H9 (cell line): Measurements from ENCODE around the gene DBNDD1. TPM values are rescaled to one million over a fixed set of nuclear protein-coding genes. Genes with fewer than 3 reads are reported as not detected.
"Not testable (repeated sequence)": the region's sequence is repeated elsewhere in the genome, so short reads cannot be mapped to it uniquely, and the experiment has no call there.

Experiments
- DNase-seq: peaks from one replicate; pipeline ENCODE4 v3.0.0-alpha.2; 2017
- H2AFZ ChIP-seq: one replicate; pipeline ENCODE4 v1.6.1; 2013; ENCODE audit warnings: mild to moderate bottlenecking, low read length, control low read depth, moderate library complexity
- H2AK5ac ChIP-seq: 2 replicates; pipeline ENCODE4 v1.6.1; 2013; ENCODE audit warnings: low read length, control low read depth, mixed read lengths; ENCODE audit not compliant: insufficient read length
- H2BK120ac ChIP-seq: one replicate; pipeline ENCODE4 v1.6.1; 2013; ENCODE audit warnings: low read depth, mild to moderate bottlenecking, low read length, control low read depth, inconsistent platforms; ENCODE audit not compliant: poor library complexity, severe bottlenecking
- H2BK12ac ChIP-seq: 2 replicates; pipeline ENCODE4 v1.6.1; 2013; ENCODE audit warnings: low read length, control low read depth, mixed read lengths, low read depth; ENCODE audit not compliant: insufficient read length
- H2BK15ac ChIP-seq: 2 replicates; pipeline ENCODE4 v1.6.1; 2013; ENCODE audit warnings: low read depth, low read length, control low read depth
- H2BK20ac ChIP-seq: one replicate; pipeline ENCODE4 v1.6.1; 2013; ENCODE audit warnings: low read depth, mild to moderate bottlenecking, low read length, control low read depth, inconsistent platforms; ENCODE audit not compliant: poor library complexity, severe bottlenecking
- H2BK5ac ChIP-seq: 2 replicates; pipeline ENCODE4 v1.6.1; 2013; ENCODE audit warnings: low read length, control low read depth, mixed read lengths; ENCODE audit not compliant: insufficient read length
- H3K14ac ChIP-seq: 2 replicates; pipeline ENCODE4 v1.6.1; 2013; ENCODE audit warnings: low read length, control low read depth; ENCODE audit not compliant: insufficient read depth
- H3K18ac ChIP-seq: 2 replicates; pipeline ENCODE4 v1.6.1; 2013; ENCODE audit warnings: low read depth, mild to moderate bottlenecking, mixed read lengths, low read length, control low read depth; ENCODE audit not compliant: insufficient read length
- H3K23ac ChIP-seq: 2 replicates; pipeline ENCODE4 v1.6.1; 2013; ENCODE audit warnings: low read length, control low read depth, mixed read lengths, low read depth; ENCODE audit not compliant: insufficient read length
- H3K23me2 ChIP-seq: 2 replicates; pipeline ENCODE4 v1.6.1; 2013; ENCODE audit warnings: low read depth, mild to moderate bottlenecking, mixed read lengths, low read length, control low read depth; ENCODE audit not compliant: insufficient read length, poor library complexity, severe bottlenecking
- H3K27ac ChIP-seq: 2 replicates; pipeline ENCODE4 v1.5.1; 2013; ENCODE audit warnings: low read length, control low read depth, mixed read lengths, low read depth; ENCODE audit not compliant: insufficient read length
- H3K27me3 ChIP-seq: 2 replicates; pipeline ENCODE4 v1.6.1; 2013; ENCODE audit warnings: low read length, control low read depth, inconsistent platforms; ENCODE audit not compliant: insufficient read depth
- H3K4ac ChIP-seq: 2 replicates; pipeline ENCODE4 v1.6.1; 2013; ENCODE audit warnings: low read depth, mild to moderate bottlenecking, control low read depth, inconsistent platforms, low read length, moderate library complexity
- H3K4me1 ChIP-seq: 2 replicates; pipeline ENCODE4 v1.6.1; 2013; ENCODE audit warnings: low read length, control low read depth, inconsistent platforms; ENCODE audit not compliant: insufficient read depth
- H3K4me2 ChIP-seq: 2 replicates; pipeline ENCODE4 v1.6.1; 2013; ENCODE audit warnings: low read length, control low read depth, mixed read lengths; ENCODE audit not compliant: insufficient read length, insufficient read depth
- H3K56ac ChIP-seq: 2 replicates; pipeline ENCODE4 v1.6.1; 2013; ENCODE audit warnings: low read depth, mild to moderate bottlenecking, mixed read lengths, low read length, control low read depth; ENCODE audit not compliant: insufficient read length
- H3K79me1 ChIP-seq: 2 replicates; pipeline ENCODE4 v1.6.1; 2013; ENCODE audit warnings: low read depth, mild to moderate bottlenecking, moderate library complexity, low read length, control low read depth, inconsistent platforms; ENCODE audit not compliant: insufficient read depth, poor library complexity, severe bottlenecking
- H3K79me2 ChIP-seq: 2 replicates; pipeline ENCODE4 v1.6.1; 2013; ENCODE audit warnings: low read length, control low read depth, inconsistent platforms; ENCODE audit not compliant: insufficient read depth
- H3K9ac ChIP-seq: 2 replicates; pipeline ENCODE4 v1.6.1; 2013; ENCODE audit warnings: low read length, control low read depth, mixed read lengths; ENCODE audit not compliant: insufficient read length; ENCODE audit errors: extremely low read depth
- H3K9me3 ChIP-seq: one replicate; pipeline ENCODE4 v1.6.1; 2013; ENCODE audit warnings: low read depth, low read length, inconsistent platforms; ENCODE audit not compliant: control insufficient read depth
- H3T11ph ChIP-seq: one replicate; pipeline ENCODE4 v1.6.1; 2013; ENCODE audit warnings: mild to moderate bottlenecking, low read length, control low read depth, inconsistent platforms
- H4K20me1 ChIP-seq: one replicate; pipeline ENCODE4 v1.6.1; 2013; ENCODE audit not compliant: control insufficient read depth, insufficient read length, insufficient read depth
- H4K5ac ChIP-seq: 2 replicates; pipeline ENCODE4 v1.6.1; 2013; ENCODE audit warnings: low read depth, mild to moderate bottlenecking, mixed read lengths, low read length, control low read depth; ENCODE audit not compliant: insufficient read length
- H4K8ac ChIP-seq: replicated peaks from 2 replicates; pipeline ENCODE4 v1.6.1; 2013; ENCODE audit warnings: low read length, control low read depth, mixed read lengths, low read depth; ENCODE audit not compliant: insufficient read length
- H4K91ac ChIP-seq: 2 replicates; pipeline ENCODE4 v1.6.1; 2013; ENCODE audit warnings: low read depth, mild to moderate bottlenecking, moderate library complexity, mixed read lengths, low read length, control low read depth; ENCODE audit not compliant: insufficient read length
- H3K27ac Mint-ChIP-seq, 3 experiments: 2 replicates in 2 of 3; 3 replicates in 1 of 3; pipeline ENCODE4 v1.8.0; 2020 to 2021; ENCODE audit warnings: mixed read lengths in 3 of 3, mild to moderate bottlenecking in 1 of 3, moderate library complexity in 1 of 3
- H3K27me3 Mint-ChIP-seq: 2 replicates; pipeline ENCODE4 v1.8.0; 2021; ENCODE audit warnings: low read depth, mild to moderate bottlenecking, moderate library complexity, mixed read lengths
- H3K36me3 Mint-ChIP-seq, 3 experiments: 2 replicates in 2 of 3; 3 replicates in 1 of 3; pipeline ENCODE4 v1.8.0; 2020 to 2021; ENCODE audit warnings: low read depth in 3 of 3, mixed read lengths in 3 of 3; ENCODE audit not compliant: insufficient read depth in 1 of 3
- H3K4me1 Mint-ChIP-seq, 2 experiments: 2 replicates each; pipeline ENCODE4 v1.8.0; 2020; ENCODE audit warnings: mixed read lengths in 2 of 2
- H3K4me3 Mint-ChIP-seq, 2 experiments: 2 replicates in 1 of 2; 3 replicates in 1 of 2; pipeline ENCODE4 v1.8.0; 2020 to 2021; ENCODE audit warnings: mild to moderate bottlenecking in 2 of 2, mixed read lengths in 2 of 2, moderate library complexity in 1 of 2
- H3K9me3 Mint-ChIP-seq, 2 experiments: 2 replicates in 1 of 2; 3 replicates in 1 of 2; pipeline ENCODE4 v1.8.0; 2020; ENCODE audit warnings: mild to moderate bottlenecking in 2 of 2, mixed read lengths in 2 of 2, moderate library complexity in 1 of 2
- CTCF ChIP-seq: fragments of 200-600 bp; sonication (generic); conservative IDR thresholded peaks from 3 replicates; pipeline ENCODE4 v1.8.0; 2021; ENCODE audit warnings: antibody characterized with exemption, mild to moderate bottlenecking
- WGBS: extraction: QIAGEN DNeasy Blood & Tissue Kit; methylation state at CpG from one replicate; pipeline ENCODE4 v1.1.7; 2013; ENCODE audit warnings: missing lambda C conversion rate, low lambda C conversion rate, mixed read lengths; ENCODE audit not compliant: insufficient read length; ENCODE audit errors: extremely low coverage; 5-methylcytosine and 5-hydroxymethylcytosine counted together
- total RNA-seq: library from RNA; stranded (reverse); gene quantifications from 2 replicates; pipeline ENCODE4 v1.2.1, GENCODE V29; 2021

The DBNDD1 gene
- total RNA-seq, 1 experiment from 2014 or later, result 87.3 TPM

- Histone ChIP-seq H2BK20ac (no peak overlapping the region), H3K4ac (no peak overlapping the region), H3K4me1 (no peaks in the 10 kb centered on the region; the same call in 1 of the 2 replicates), H4K91ac (no peak overlapping the region), H3K4me2 (no peak overlapping the region), H2BK12ac (no peak overlapping the region), H2BK120ac (no peak overlapping the region), H2BK15ac (no peak overlapping the region), H3K18ac (no peak overlapping the region), H4K8ac (no peak overlapping the region), H3K56ac (no peak overlapping the region), H4K20me1 (no peaks in the 10 kb centered on the region), H3K27ac (no peak overlapping the region), H3K9ac (no peak overlapping the region), H2AK5ac (no peak overlapping the region), H3K27me3 (no peaks in the 10 kb centered on the region; the same call in 1 of the 2 replicates), H3K9me3 (peaks cover 25% of the 10 kb centered on the region), H3K79me1 (no peaks in the 10 kb centered on the region), H3K23me2 (no peaks in the 10 kb centered on the region), H2BK5ac (no peak overlapping the region), H3K14ac (no peak overlapping the region), H3K79me2 (no peaks in the 10 kb centered on the region), H4K5ac (no peak overlapping the region), H3T11ph (no peak overlapping the region), H3K23ac (no peak overlapping the region), H2AFZ (no peak overlapping the region)
- no CpG with 5 or more reads among the region's 8 CpGs for WGBS
- Mint-ChIP-seq H3K36me3 (peaks cover 7 to 22% (median 13%) of the 10 kb centered on the region in 3 experiments), H3K9me3 (peaks cover 38 to 46% of the 10 kb centered on the region in 2 experiments), H3K27me3 (peaks cover 50% of the 10 kb centered on the region), H3K4me1 (peaks cover 0 to 6% of the 10 kb centered on the region in 2 experiments; a peak in 3 of 4 replicates), H3K27ac (no peak overlapping the region), H3K4me3 (no peak overlapping the region)
- no peak for TF ChIP-seq CTCF
- no peak for DNase-seq
These were observed 38.5 kb upstream of the DBNDD1 start for GRCh38 chr16:90057738-90058173.

GRCh38 chr16:90056521-90056920 is 37.3 kb upstream of the DBNDD1 start:
- not testable (repeated sequence) for H3K18ac ChIP-seq, H3K27ac ChIP-seq, H4K8ac ChIP-seq, H3K56ac ChIP-seq, H2BK120ac ChIP-seq, H3K23me2 ChIP-seq, H2BK12ac ChIP-seq, H3K14ac ChIP-seq, H4K5ac ChIP-seq, H2BK20ac ChIP-seq, H3T11ph ChIP-seq, H4K91ac ChIP-seq, H3K9ac ChIP-seq, H4K20me1 ChIP-seq, H2AFZ ChIP-seq, H3K4ac ChIP-seq, H3K79me2 ChIP-seq, H3K4me3 Mint-ChIP-seq, H3K4me1 ChIP-seq, H3K79me1 ChIP-seq, H3K4me2 ChIP-seq, H3K23ac ChIP-seq, H2AK5ac ChIP-seq, H3K4me1 Mint-ChIP-seq, H2BK5ac ChIP-seq, H3K27ac Mint-ChIP-seq, H2BK15ac ChIP-seq, DNase-seq, H3K27me3 ChIP-seq
- WGBS, result no CpG with 5 or more reads among the region's 15 CpGs
- H3K9me3 ChIP-seq, result peaks cover 25% of the 10 kb centered on the region
- Mint-ChIP-seq H3K9me3 (peaks cover 44 to 51% of the 10 kb centered on the region in 2 experiments), H3K36me3 (peaks cover 7 to 22% (median 13%) of the 10 kb centered on the region in 3 experiments), H3K27me3 (peaks cover 50% of the 10 kb centered on the region)
